Effector CD4-positive, alpha-beta T cell (primary cell): Measurements from ENCODE around the gene SIM2.

Experiments
- DNase-seq: peaks from one replicate; pipeline ENCODE4 v3.0.0-alpha.2; 2020

Gene SIM2

DNA sequence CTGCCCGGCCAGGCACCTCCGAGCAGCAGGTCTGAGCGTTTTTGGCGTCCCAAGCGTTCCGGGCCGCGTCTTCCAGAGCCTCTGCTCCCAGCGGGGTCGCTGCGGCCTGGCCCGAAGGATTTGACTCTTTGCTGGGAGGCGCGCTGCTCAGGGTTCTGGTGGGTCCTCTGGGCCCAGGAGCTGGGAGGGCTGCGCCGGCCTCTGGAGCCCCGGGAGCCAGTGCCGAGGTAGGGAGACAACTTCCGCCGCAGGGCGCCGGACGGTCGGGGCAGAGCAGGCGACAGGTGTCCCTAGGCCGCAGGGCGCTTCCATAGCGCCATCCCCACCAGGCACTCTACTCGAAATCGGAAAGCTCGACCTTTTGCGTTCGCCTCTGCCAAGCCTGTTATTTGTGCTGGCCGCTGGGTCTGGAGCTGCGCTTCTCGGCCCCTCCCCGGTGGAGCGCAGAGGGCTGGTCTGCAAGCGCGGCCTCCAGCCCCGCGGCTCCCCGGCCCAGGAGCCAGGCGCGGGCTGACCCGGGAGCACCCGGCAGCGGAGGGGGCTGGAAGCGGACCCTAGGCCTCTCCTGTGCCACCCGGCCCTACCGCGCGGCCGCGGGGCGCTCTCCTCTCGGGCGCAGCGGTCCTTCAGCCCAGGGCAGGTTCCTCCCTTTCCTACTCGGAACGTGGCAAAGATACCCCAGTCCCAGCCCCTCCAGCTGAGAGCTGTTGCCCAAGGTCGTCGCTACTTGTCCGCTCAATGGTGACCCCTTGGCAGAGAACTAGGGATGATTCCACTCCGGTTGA lies 2.2 kb downstream of the SIM2 start:
- no peak for DNase-seq

DNA sequence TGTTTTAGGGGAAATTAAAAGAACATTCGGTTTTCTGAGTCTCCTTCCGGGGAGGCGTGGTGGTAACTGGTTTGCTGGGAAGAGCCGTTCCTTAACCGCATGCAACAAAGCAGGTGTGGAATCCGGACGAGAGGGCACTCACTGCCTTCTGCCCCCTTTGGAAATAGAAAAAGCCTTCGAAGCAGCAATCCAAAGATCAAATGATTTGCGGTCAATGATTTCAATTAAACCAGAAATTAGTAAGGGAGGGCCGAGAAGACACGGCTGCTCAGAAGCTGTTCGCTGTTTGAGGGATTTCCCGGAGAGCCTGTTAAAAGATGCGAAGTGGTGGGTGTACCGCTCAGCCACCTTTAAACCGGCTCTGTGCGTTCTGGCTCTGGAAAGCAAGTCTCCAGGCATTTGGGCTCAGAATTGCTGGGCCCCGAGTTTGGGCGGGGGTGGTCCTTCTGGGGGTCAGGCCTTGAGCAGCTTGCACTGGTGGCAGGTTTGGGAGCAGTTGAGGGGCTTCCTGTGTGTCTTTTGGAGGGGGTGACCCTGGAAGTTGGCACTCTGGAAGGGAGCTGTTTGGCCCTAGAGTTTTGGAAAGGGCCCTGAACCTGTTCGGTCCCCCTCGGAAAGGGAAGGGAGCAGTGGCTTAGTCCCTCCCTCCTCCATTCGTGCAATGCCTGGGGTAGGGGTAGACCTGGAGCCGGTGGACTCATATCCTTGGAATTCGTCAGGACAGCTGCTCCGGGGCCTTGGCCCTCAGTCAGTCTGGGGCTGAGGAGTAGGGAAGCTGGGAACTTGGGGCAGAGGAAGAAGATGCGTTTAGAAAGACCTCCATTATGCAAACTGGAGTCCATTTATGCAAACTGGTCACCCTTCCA lies 3.1 kb downstream of the SIM2 start:
- DNase-seq: no peak

DNA sequence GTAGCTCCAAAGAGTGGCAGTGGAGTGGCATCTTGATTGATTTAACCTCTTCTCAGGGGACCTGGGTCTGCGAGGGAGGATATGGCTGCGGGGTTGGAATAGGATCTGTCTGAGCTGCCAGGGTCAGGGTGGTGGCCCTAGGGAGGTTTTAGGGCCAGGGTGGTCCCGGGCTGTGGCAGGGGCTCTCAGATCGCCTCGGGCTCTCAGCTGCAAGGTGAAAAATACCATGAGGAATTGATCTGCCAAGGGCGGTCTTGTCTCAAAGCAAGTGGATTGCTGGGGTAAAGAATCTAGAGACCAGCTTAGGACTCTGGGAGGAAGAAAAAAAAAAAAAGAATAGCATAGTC lies 3.7 kb downstream of the SIM2 start:
- no peak for DNase-seq

DNA sequence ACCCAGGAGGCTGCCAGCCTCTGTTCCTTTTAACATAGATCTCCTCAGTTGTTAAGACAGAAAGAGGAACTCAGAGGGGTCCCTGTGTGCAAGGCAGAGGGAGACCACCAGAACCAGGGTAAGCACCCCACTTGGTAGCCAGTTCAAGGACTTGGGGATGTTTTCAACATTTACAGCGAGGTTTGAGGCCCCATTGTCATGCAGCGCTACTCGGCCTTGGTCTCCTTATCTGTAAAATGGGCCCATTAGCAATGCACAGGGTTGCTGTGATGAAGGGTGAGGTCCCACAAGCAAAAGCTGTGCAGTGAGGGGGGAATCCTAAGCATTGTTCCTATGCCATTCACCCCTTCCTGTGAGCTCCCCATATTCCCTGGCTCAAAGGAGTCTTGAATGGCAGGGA lies 4.2 kb downstream of the SIM2 start:
- DNase-seq: no peak

DNA sequence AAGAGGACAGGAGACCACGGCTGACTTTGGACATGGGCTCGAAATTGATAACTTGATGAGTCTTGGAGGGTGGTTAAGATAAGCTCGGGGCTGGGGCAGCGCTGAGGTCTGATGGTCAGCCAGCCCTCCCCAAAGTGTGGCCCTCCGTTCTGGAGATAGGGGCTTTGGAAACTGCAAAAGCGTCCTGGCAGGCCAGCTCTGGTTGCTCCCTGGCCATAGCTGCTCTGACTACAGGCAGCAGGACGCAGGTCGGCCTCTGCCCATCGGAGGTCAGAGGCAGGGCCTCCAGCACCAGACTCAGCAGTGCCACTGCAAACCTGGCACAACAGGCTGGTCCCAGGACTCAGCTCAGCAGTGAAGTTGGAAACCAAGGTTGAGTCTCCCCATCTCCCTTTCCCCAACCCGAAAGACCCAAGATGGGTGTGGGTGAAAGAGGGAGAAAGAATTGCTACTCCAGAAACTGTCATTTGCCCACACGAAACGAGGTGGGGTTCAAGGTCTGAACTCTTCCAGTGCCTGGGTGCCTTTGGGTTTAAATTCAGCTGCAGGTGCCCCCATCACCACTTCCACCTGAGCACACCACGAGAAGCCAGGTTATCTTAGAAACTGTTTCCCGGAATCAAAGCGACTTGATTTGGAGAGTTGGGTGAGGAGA lies 4.8 kb downstream of the SIM2 start:
- DNase-seq: no peak

DNA sequence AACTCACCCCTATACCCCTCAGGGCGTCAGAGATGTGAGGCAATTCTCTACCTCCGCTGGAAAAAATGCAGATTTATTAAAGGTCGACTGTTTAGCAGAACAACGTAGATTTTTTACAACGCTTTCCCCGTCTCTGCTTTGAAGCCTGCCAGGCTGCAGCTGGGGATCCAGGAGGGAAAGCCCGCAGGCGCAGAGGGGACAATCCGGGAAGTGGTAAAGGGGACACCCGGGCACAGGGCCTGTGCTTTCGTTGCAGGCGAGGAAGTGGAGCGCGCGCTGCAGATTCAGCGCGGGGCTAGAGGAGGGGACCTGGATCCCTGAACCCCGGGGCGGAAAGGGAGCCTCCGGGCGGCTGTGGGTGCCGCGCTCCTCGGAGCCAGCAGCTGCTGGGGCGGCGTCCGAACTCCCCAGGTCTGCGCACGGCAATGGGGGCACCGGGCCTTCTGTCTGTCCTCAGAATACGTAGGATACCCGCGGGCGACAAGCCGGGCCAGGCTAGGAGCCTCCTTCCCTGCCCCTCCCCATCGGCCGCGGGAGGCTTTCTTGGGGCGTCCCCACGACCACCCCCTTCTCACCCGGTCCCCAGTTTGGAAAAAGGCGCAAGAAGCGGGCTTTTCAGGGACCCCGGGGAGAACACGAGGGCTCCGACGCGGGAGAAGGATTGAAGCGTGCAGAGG lies 5.5 kb downstream of the SIM2 start:
- no peak for DNase-seq

DNA sequence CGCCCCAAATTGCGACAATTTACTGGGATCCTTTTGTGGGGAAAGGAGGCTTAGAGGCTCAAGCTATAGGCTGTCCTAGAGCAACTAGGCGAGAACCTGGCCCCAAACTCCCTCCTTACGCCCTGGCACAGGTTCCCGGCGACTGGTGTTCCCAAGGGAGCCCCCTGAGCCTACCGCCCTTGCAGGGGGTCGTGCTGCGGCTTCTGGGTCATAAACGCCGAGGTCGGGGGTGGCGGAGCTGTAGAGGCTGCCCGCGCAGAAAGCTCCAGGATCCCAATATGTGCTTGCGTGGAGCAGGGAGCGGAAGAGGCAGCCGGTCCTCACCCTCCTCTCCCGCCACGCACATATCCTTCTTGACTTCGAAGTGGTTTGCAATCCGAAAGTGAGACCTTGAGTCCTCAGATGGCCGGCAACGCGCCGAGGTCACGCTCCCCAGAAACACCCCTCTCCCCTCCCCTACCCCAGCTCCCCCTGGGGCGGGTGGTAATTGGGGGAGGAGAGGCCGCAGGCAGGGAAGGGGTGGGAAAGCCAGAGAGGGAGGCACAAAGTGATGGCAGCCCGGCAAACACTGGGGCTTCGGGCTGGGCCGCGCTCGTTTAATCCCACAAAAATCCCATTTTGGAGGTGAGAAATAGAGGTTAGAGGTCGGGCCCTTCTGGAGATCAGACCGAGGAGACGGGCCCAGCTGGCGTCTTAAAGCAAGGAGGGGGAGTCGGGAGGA lies 6.2 kb downstream of the SIM2 start:
- no peak for DNase-seq

DNA sequence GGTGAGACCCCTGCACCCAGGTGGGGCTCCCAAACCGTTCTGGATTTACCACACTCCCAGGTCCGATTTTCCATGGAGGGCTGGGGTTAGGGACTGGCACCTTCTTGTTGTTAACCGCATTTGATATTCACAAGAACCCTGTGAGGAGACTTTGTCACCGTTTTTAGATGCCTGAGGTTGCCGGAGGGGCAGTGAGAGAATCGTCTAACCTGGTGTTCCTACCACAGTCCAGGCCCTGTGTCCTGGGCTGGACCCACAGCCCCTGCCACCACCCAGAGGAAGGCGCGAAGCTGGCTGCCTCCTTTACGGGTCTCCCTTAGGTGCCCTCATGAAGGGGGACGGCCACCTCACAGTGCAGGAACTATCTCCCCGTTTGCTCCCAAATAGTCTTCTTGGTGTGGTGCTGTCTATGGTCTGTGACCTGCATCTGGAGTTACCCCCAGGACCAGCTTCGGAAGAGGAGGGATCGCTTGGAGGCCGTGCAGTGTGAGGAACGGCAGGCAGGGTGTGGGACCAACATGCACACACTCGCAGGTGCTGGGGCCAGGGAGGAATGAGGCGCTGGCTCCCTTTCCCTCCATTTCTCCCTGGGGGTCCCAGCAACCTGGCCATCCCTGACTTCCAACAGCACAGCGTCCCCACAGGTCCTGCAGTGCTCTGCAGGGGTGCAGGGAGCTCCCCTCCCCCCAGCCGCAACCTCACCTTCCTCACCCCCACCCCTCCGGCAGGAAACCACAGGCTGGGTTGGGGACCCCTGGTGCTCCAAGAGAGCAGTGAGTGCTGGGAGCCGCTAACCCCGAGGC lies 7.0 kb downstream of the SIM2 start:
- no peak for DNase-seq

DNA sequence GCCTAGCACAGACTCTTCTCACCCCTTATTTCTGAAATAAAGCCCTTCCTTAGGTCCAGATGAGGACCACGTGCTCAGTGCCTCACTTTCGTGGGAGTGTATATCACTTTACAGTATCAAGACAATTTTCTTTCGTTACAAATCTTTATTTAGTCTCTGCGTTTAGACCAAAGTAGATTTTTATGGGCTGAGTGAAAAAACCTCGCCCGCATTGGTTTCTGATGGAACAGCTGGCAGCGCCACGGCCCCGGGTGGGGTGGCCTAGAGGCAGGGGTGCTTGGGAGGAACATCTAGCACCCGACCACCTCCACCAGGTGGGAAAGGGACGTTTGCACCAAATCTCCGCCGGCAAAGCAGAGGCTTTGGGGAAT lies 7.6 kb downstream of the SIM2 start:
- DNase-seq: no peak

DNA sequence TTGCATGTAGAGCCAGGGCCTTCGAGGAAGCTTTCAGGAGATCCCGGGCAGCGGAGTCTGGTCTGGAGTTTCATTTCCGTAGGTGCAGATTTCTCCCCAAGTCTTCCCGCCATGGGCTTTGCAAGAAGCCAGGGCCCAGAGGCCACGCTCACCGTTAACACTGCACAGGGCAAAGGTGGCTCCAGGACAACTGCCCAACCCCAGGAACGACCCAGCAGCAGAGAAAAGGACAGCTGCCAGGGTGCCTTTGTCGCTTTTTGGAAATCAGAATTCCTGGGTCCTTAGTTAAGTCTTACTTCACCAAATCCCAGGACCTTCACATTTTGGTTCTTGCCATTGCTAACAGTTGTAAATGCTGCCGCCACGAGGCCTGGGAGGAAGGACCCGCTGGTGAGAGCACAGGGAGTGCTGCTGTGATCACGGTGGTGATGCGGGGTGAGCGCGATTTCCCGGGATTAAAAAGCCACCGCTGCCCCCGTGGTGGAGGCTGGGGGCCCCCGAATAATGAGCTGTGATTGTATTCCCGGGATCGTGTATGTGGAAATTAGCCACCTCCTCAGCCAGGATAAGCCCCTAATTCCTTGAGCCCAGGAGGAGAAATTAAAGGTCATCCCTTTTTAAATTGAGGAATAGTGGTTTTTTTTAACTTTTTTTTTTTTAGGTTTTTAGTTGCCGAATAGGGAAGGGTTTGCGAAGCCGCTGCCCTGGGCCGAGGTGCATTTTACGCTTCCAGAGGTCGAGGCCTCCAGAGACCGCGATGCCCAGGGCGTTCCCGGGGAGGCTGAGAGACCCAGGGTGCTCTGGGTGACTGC lies 8.2 kb downstream of the SIM2 start:
- no peak for DNase-seq

DNA sequence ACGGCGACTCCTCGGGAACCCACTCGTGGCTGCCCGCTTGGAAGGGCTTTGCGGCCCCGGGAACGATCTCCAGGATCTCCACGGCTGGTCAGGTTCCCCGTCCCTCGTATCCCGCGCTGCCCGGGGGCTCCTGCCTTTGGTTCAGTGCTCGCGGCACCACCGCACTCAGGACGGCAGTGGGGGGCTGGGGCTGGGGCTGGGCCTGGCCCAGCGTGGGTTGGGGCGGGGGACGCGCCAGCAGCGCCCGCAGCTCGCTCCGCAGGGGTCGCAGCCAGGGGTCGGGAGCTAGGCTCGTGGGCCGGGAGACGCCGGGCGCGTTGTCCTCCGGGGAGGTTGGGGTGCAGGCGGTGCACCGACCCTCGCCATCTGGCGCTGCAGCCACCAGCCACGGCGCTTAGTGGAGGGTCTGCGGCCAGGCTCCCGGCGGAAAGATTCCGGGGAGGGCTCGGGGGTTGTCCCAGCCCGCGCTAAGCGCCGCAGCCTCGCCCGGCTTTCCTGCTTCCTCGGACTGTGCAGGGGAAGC lies 8.9 kb downstream of the SIM2 start:
- DNase-seq: no peak

DNA sequence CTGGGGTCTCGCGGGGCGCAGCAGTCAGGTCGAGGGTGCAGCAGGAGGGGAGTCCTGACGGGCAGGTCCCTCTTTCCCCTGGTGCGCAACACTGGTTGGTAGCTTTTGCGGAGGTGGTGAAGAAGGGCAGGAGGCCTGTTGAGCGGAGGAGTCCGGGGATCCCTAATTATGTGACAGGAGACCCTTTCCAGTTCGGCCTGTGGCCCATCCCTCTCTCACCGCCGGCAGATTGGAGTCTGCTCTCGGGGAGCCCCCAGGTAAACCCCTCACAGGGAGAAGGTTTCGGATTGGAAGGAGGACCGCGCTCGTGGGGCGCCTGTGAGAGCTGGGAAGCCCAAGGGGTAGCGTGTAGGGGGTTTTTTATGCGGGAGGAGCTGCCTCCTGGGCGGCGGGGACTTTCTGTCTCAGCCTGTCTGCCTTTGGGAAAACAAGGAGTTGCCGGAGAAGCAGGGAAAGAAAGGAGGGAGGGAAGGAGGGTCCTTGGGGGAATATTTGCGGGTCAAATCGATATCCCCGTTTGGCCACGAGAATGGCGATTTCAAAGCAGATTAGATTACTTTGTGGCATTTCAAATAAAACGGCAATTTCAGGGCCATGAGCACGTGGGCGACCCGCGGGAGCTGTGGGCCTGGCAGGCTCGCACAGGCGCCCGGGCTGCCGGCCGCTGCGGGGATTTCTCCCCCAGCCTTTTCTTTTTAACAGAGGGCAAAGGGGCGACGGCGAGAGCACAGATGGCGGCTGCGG lies 9.5 kb downstream of the SIM2 start:
- no peak for DNase-seq

DNA sequence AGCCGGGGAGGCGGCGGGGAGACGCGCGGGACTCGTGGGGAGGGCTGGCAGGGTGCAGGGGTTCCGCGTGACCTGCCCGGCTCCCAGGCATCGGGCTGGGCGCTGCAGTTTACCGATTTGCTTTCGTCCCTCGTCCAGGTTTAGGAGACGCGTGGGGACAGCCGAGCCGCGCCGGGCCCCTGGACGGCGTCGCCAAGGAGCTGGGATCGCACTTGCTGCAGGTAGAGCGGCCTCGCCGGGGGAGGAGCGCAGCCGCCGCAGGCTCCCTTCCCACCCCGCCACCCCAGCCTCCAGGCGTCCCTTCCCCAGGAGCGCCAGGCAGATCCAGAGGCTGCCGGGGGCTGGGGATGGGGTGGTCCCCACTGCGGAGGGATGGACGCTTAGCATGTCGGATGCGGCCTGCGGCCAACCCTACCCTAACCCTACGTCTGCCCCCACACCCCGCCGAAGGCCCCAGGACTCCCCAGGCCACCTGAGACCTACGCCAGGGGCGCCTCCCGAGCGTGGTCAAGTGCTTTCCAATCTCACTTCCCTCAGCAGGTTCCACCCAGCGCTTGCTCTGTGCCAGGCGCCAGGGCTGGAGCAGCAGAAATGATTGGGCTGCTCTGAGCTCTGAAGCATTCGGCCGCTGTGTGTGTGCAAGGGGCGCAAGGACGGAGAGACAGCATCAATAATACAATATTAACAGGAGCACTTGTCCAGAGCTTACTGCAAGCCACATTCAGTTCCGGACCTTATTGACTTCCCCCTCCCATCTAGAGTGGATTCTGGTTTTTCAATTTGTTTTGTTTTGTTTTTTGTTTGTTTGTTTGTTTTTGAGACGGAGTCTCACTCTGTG lies 10.3 kb downstream of the SIM2 start:
- no peak for DNase-seq

DNA sequence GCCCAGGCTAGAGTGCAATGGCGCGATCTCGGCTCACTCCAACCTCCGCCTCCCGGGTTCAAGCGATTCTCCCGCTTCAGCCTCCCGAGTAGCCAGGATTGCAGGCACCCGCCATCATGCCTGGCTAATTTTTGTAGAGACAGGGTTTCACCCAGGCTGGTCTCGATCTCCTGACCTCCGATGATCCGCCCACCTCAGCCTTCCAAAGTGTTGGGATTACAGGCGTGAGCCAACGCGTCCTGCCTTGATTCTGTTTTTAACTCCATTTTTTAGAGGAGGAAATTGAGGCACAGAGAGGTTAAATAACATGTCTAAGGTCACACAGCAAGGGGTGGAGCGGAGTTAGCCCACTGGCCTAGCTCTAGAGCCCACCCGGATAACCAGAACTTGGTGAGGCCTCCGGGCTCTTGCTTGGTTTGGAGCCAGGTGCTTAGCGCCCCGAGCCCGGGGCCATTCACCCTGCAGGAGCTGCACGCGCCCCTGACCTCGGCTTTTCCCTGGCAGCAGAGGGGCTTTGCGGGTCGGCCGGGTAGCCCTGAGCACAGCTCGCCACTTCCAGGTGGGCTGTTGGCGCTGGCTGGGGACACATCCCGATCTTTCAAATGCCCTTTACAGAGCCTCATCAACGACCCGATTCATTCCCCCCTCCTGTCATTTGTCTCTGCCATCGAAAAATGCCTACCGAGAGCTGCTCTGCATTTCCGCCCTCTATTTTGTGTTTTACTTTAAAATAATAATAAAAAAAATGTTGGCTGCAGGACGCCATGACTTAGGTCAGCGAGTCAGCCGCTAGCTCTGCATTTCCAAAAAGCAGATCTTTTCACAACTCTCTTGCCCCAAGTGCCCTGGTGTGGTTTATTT lies 11.2 kb downstream of the SIM2 start:
- DNase-seq: no peak

DNA sequence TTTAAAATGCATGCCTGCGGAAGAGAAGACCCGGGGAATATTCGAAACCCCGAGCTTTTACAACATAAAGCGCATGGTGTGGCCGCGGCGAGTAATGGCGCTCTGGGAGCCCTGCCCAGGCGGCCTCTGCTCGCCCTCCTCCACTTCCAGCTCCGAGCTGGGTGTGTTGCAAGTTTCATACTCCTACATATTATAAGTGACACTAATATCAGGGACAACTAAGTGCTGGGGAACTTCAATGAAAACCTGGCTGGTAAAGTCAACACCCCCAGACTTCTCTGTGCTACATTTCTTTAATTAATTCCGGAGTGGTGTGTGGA lies 11.8 kb downstream of the SIM2 start:
- DNase-seq: no peak

DNA sequence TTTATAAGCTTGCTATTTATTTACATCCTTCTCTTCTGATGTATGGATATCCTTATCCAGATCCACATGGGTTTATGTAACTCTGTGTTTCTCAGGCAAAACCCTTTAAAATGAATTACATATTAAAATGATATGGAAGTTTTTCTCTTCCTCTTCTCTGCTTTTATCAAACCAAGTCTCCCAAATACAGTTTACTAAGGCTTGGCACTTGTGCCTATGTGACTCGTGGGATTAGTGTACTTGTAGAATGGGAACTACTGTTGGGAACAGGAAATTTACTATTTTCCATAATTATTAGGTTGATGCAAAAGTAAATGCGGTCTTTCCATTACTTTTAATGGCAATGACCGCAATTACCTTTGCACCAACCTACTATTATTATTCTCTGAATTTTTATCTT lies 14.8 kb downstream of the SIM2 start:
- no peak for DNase-seq

DNA sequence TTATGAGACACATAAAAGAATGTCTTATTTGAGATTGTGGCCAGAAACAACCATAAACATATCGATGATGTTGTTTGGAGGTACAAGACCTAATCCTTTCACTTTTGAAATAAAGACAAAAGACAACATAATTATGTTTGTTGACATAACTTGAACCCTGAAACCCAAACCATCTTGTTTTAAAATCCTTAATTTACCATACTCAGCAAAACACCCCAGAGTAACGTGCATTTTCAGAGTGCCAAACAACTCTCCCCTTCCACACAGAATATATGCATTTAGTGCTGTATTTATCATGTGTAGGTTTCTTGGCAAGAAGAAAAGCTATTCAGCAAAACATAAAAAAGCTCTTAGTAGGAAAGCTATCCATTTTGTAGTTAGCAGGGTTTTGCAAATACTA lies 17.5 kb downstream of the SIM2 start:
- no peak for DNase-seq

DNA sequence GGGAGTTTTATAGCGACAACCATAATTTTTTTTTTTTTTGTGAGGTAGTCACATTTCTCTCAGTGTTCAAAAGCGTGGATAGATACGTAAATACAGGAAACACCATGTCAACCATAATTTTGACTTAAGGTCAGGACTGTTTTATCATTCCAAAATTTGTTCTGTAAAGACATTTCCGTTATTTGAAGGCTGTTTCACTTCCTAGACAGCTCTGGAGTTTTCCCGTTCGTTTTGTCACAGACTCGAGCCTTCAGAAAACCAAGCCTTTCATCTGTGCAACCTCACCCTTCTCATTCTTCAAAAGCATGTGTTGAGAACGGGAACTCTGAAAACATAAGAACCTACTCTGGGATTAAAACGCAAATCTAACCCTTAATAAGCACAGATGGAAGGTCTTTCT lies 17.9 kb downstream of the SIM2 start:
- no peak for DNase-seq
